ENCODE data around the gene OTUD7B.

DNA sequence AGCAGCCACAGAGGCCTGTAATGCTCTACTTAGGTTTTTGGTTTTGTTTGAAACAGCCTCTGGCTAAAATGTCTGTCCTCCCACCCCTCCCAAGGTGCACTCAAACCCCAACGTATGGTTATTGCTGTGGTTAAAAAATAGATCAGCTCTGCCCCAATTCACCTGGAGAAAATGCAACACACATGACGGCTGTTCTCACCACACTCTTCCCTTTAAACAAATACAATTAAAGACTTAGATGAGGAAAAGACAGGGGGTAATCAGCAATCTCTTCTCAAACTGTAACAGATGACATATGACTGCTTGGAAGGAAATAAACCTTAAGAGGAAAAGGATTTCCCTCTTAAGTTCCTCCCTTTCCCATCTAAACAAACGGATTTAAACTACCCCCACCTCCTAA lies 67.6 kb downstream of the OTUD7B start:
- TF ChIP-seq FOSL1 (IDR thresholded peaks at IDR 0.05; ENCODE audit: insufficient read depth, low read depth, low read length) (no peak), RFX5 (IDR thresholded peaks at IDR 0.05; ENCODE audit: borderline replicate concordance, low read depth, low read length) (no peak), YY1 (IDR thresholded peaks at IDR 0.05; ENCODE audit: low read depth, low read length) (no peak), RNF2 (IDR thresholded peaks at IDR 0.05; ENCODE audit: borderline replicate concordance, low read depth, low read length, missing control alignments, poor library complexity, severe bottlenecking) (no peak), POLR2AphosphoS5 (IDR thresholded peaks at IDR 0.05; ENCODE audit: low read depth, low read length) (no peak), HDAC6 (IDR thresholded peaks at IDR 0.05; ENCODE audit: low read depth, low read length) (no peak), ATF2 (IDR thresholded peaks at IDR 0.05; ENCODE audit: low read length) (no peak), KDM1A (IDR thresholded peaks at IDR 0.05; ENCODE audit: borderline replicate concordance, low read length) (no peak), GABPA (IDR thresholded peaks at IDR 0.05; ENCODE audit: borderline replicate concordance, insufficient read depth, low read length) (no peak), SP2 (IDR thresholded peaks at IDR 0.05; ENCODE audit: low read length) (no peak), POLR2A (IDR thresholded peaks at IDR 0.05; ENCODE audit: control extremely low read depth in 1 of 2, low read depth in 2 of 2, low read length in 2 of 2) (no peak), CHD2 (IDR thresholded peaks at IDR 0.05; ENCODE audit: low read length) (no peak)
- TF ChIP-seq, protein P1, sequence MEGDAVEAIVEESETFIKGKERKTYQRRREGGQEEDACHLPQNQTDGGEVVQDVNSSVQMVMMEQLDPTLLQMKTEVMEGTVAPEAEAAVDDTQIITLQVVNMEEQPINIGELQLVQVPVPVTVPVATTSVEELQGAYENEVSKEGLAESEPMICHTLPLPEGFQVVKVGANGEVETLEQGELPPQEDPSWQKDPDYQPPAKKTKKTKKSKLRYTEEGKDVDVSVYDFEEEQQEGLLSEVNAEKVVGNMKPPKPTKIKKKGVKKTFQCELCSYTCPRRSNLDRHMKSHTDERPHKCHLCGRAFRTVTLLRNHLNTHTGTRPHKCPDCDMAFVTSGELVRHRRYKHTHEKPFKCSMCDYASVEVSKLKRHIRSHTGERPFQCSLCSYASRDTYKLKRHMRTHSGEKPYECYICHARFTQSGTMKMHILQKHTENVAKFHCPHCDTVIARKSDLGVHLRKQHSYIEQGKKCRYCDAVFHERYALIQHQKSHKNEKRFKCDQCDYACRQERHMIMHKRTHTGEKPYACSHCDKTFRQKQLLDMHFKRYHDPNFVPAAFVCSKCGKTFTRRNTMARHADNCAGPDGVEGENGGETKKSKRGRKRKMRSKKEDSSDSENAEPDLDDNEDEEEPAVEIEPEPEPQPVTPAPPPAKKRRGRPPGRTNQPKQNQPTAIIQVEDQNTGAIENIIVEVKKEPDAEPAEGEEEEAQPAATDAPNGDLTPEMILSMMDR (IDR thresholded peaks at IDR 0.05; ENCODE audit: control extremely low read depth in 1 of 3, insufficient read depth in 1 of 3, low read depth in 1 of 3, low read length in 3 of 3) = no peak

Data from H1 (cell line).